ENCODE data around the gene CCDC88B. TPM values are rescaled to one million over a fixed set of nuclear protein-coding genes. Genes with fewer than 3 reads are reported as not detected.

CCDC88B gene
- total and polyA plus RNA-seq, 4 donors: 13.6 to 56.8 (median 43.4) TPM

GRCh38 chr11:64330888-64331287, 9.1 kb upstream of the CCDC88B start:
- Histone ChIP-seq H3K36me3 (ENCODE audit: control insufficient read depth in 4 of 4, insufficient read depth in 4 of 4, low read length in 4 of 4) (no peaks in the 10 kb centered on the region), H3K4me3 (no peak overlapping the region), H3K27ac (ENCODE audit: low read depth in 1 of 2, low read length in 1 of 2) (no peak overlapping the region), H3K9me3 (ENCODE audit: control insufficient read depth in 4 of 4, insufficient read depth in 3 of 4, low read length in 3 of 4) (no peaks in the 10 kb centered on the region), H3K9ac (ENCODE audit: insufficient read depth in 1 of 2, low read length in 2 of 2) (no peak overlapping the region), H3K27me3 (ENCODE audit: control insufficient read depth in 3 of 3, insufficient read depth in 3 of 3, low read length in 2 of 3) (no peaks in the 10 kb centered on the region), H3K4me1 (ENCODE audit: control insufficient read depth in 5 of 5, insufficient read depth in 5 of 5, low read length in 5 of 5) (peaks cover 0 to 4% (median 0%) of the 10 kb centered on the region in 5 donors)
- 83 to 88% methylated on average over 11 of the region's 11 CpGs for WGBS, 2 donors
- TF ChIP-seq CTCF (IDR thresholded peaks at IDR 0.05; ENCODE audit: control extremely low read depth, extremely low read depth): no peak
- DNase-seq (no peak), ATAC-seq (ENCODE audit: insufficient read depth, low FRiP score) (no peak)

- Histone ChIP-seq H3K9me3 (ENCODE audit: control insufficient read depth in 4 of 4, insufficient read depth in 3 of 4, low read length in 3 of 4) (no peaks in the 10 kb centered on the region), H3K9ac (ENCODE audit: insufficient read depth in 1 of 2, low read length in 2 of 2) (no peak overlapping the region), H3K27ac (ENCODE audit: low read depth in 1 of 2, low read length in 1 of 2) (peak overlapping the region in 1 of 2 donors; percentile 5), H3K36me3 (ENCODE audit: control insufficient read depth in 4 of 4, insufficient read depth in 4 of 4, low read length in 4 of 4) (no peaks in the 10 kb centered on the region), H3K27me3 (ENCODE audit: control insufficient read depth in 3 of 3, insufficient read depth in 3 of 3, low read length in 2 of 3) (no peaks in the 10 kb centered on the region), H3K4me3 (no peak overlapping the region), H3K4me1 (ENCODE audit: control insufficient read depth in 5 of 5, insufficient read depth in 5 of 5, low read length in 5 of 5) (peaks cover 0 to 4% (median 0%) of the 10 kb centered on the region in 5 donors)
- peak; percentile 77 for ATAC-seq (ENCODE audit: insufficient read depth, low FRiP score)
- 14 to 24% methylated on average over 19 to 20 of the region's 20 CpGs for WGBS, 2 donors
- peak; percentile 29 for TF ChIP-seq CTCF (IDR thresholded peaks at IDR 0.05; ENCODE audit: control extremely low read depth, extremely low read depth)
- DNase-seq: peak; percentile 42 to 65 (median 60)
These were observed 8.2 kb upstream of the CCDC88B start for GRCh38 chr11:64331569-64332371.

- ATAC-seq (ENCODE audit: insufficient read depth, low FRiP score) (no peak), DNase-seq (no peak)
- no peak overlapping the region for H3K27ac ChIP-seq (ENCODE audit: low read depth in 1 of 2, low read length in 1 of 2)
- no peak overlapping the region for H3K4me3 ChIP-seq
- H3K36me3 ChIP-seq (ENCODE audit: control insufficient read depth in 4 of 4, insufficient read depth in 4 of 4, low read length in 4 of 4): no peaks in the 10 kb centered on the region
- H3K9ac ChIP-seq (ENCODE audit: insufficient read depth in 1 of 2, low read length in 2 of 2): no peak overlapping the region
- 92 to 94% methylated on average over 8 of the region's 8 CpGs for WGBS, 2 donors
- no peaks in the 10 kb centered on the region for H3K9me3 ChIP-seq (ENCODE audit: control insufficient read depth in 4 of 4, insufficient read depth in 3 of 4, low read length in 3 of 4)
- no peak for TF ChIP-seq CTCF (IDR thresholded peaks at IDR 0.05; ENCODE audit: control extremely low read depth, extremely low read depth)
- H3K4me1 ChIP-seq (ENCODE audit: control insufficient read depth in 5 of 5, insufficient read depth in 5 of 5, low read length in 5 of 5): peaks cover 0 to 4% (median 0%) of the 10 kb centered on the region in 5 donors
- H3K27me3 ChIP-seq (ENCODE audit: control insufficient read depth in 3 of 3, insufficient read depth in 3 of 3, low read length in 2 of 3): no peaks in the 10 kb centered on the region
These were observed 6.4 kb upstream of the CCDC88B start for GRCh38 chr11:64333556-64333955.

Measured in lung (tissue), 12 donors.